ENCODE measurements around the gene ZCCHC7.

ZCCHC7 gene

DNA sequence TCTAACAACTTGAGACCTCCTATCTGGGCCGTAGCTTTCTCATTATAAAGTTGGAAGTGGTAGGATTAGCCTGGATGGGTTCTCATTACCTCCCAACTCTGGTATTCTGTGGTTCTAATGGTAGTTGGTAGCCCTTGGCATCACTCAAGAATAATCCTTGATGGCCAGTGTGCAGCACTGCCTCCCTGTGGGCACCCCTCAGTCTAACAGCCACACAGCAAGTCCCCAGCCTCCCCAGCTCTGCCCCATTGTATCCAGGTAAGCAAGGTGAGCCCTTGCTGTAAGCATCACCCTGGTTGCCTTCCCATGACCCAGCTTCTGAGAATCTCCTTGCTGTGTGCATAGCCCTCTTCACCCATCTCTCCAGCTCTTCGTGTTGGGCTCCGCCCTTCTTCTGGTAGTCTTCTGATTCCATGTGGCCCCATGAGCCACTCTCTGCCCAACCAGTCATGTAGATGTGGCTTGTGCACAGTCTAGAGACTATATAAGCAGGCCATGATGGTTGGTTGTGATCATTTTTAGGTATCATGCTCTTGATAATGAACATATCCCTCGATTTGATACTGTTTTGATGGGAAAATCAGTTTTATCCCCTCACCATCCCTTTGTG, 244.5 kb downstream of the ZCCHC7 start:
- H3K9me3 ChIP-seq = no peaks in the 10 kb centered on the region
- no peak overlapping the region for H3K4me3 ChIP-seq (ENCODE audit: low read depth in 1 of 2, low read length in 1 of 2)
- H3K27ac ChIP-seq = no peak overlapping the region
- peaks cover 3 to 12% of the 10 kb centered on the region in 2 experiments for H3K4me1 ChIP-seq (ENCODE audit: control insufficient read depth in 1 of 2, insufficient read depth in 1 of 2, low read depth in 1 of 2, low read length in 1 of 2)
- no peaks in the 10 kb centered on the region for H3K36me3 ChIP-seq
- H3K27me3 ChIP-seq = no peaks in the 10 kb centered on the region
- TF ChIP-seq, protein P1, sequence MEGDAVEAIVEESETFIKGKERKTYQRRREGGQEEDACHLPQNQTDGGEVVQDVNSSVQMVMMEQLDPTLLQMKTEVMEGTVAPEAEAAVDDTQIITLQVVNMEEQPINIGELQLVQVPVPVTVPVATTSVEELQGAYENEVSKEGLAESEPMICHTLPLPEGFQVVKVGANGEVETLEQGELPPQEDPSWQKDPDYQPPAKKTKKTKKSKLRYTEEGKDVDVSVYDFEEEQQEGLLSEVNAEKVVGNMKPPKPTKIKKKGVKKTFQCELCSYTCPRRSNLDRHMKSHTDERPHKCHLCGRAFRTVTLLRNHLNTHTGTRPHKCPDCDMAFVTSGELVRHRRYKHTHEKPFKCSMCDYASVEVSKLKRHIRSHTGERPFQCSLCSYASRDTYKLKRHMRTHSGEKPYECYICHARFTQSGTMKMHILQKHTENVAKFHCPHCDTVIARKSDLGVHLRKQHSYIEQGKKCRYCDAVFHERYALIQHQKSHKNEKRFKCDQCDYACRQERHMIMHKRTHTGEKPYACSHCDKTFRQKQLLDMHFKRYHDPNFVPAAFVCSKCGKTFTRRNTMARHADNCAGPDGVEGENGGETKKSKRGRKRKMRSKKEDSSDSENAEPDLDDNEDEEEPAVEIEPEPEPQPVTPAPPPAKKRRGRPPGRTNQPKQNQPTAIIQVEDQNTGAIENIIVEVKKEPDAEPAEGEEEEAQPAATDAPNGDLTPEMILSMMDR (IDR thresholded peaks at IDR 0.05) = no peak

DNA sequence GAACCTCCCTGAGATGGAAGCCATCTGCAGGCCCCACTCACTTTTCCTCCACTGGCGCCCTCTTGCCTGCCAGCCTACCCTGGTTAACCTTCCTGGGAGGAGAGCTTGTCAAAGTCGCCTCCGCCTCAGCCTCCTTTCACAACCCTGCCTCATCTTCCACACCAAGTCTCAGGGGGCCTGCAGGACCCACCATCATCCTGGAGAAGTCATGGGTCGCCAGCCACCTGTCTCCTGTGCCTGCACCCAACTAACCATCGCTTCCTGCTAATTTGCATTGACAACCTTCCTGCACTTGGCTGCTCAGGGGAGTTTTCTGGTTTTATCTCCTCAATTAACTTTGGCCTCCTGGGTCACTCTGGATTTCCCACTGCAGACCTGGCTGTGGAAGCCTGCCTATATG, 249.3 kb downstream of the ZCCHC7 start:
- TF ChIP-seq, protein P1 (IDR thresholded peaks at IDR 0.05) = no peak
- Histone ChIP-seq H3K27ac (no peak overlapping the region), H3K9me3 (no peaks in the 10 kb centered on the region), H3K27me3 (no peaks in the 10 kb centered on the region), H3K4me1 (ENCODE audit: control insufficient read depth in 1 of 2, insufficient read depth in 1 of 2, low read depth in 1 of 2, low read length in 1 of 2) (peaks cover 27 to 35% of the 10 kb centered on the region in 2 experiments), H3K36me3 (no peaks in the 10 kb centered on the region), H3K4me3 (ENCODE audit: low read depth in 1 of 2, low read length in 1 of 2) (no peak overlapping the region)

DNA sequence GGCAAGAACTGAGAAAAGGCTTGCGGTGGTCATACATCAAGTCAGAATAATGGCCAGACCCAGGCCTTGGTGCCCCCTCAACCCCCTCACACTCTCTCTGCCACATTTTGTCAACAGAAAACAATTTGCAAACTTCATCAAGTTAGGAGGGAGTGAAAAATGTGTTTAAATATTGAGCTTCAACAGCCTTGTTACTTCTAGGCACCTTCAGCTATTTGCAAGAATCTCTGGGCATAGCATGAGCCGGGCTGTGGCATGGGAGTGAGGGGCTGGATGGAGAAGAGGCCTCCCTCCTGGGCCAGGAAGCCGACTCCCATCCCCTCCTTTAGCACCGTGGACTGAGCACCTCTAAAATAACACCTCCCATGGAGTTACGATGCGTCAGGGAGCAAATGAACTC, 249.9 kb downstream of the ZCCHC7 start:
- TF ChIP-seq, protein P1 (IDR thresholded peaks at IDR 0.05) = no peak

DNA sequence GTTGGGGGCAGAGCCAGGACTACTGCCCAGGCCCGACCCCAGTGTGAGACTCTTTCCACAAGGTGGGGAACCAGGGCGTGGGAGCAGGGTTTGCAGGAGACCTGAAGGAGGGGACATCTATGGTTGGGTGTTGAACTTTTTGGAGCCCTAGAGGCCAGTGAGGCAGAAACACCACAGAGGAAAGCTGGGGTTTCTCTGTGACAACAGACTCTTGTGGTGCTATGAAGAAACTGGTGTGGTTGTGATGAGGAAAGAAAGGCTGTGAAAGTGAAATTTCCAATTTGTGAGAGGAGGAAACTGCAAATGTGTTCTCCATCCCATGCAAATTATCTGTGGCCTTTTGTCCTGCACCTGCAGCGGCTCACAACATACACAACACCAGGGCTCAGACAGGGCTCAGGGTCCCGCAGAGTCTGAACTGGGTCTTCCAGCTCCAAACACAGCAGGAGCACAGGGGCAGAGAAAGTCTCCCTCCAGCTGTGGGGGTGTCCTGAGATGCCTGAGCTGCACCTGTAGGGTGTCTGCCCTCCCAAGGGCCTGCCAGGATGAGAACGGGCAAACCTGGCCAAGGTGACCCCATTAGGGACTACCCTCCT, 250.7 kb downstream of the ZCCHC7 start:
- Histone ChIP-seq H3K4me3 (ENCODE audit: low read depth in 1 of 2, low read length in 1 of 2) (no peak overlapping the region), H3K36me3 (no peaks in the 10 kb centered on the region)

More for the DNA sequence above, 249.9 kb downstream of the ZCCHC7 start:
- Histone ChIP-seq H3K4me3 (ENCODE audit: low read depth in 1 of 2, low read length in 1 of 2) (no peak overlapping the region), H3K36me3 (no peaks in the 10 kb centered on the region), H3K27me3 (no peaks in the 10 kb centered on the region), H3K27ac (no peak overlapping the region), H3K9me3 (no peaks in the 10 kb centered on the region), H3K4me1 (ENCODE audit: control insufficient read depth in 1 of 2, insufficient read depth in 1 of 2, low read depth in 1 of 2, low read length in 1 of 2) (peaks cover 27 to 35% of the 10 kb centered on the region in 2 experiments)

DNA sequence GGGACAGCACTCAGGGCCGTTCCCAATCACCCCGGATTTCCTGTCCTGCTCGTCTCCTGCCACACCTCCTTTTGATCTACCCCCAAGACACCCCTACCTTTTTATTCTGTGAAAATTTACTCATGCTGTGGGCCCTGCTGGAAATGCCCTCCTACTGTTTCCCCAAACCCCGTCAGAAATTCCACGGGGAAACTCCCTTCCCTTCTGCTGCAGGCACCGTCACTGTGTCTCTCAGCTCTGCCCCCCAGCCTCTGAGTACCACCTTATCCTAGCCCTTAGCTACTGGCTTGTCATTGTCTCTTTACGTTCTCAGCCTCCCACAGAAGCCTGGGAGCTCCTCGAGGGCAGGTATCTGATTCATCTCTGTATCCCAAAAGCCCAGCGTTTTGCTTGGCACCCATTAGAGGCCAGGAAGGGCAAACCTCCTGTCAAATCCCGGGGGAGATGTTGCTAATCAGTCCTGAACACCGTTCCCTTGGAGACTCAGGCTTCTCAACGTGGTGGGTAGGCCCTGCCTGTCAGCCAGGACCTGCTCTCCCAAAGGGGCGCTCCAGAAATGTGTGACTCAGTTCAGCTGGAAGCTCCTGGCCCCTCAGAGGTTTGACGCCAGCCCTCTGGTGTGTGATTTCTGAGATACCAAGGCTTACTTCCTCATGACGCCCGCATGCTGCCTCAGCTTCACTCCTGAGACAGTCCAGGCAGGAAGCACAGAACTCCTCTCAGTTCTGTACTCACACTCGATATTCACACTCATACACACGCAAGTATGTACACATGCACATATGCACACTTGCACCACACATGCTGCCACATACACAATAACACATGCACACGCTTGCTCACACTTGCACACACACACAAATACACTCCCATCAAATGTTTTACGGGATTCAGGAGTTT, 251.4 kb downstream of the ZCCHC7 start:
- peaks cover 27 to 35% of the 10 kb centered on the region in 2 experiments for H3K4me1 ChIP-seq (ENCODE audit: control insufficient read depth in 1 of 2, insufficient read depth in 1 of 2, low read depth in 1 of 2, low read length in 1 of 2)
- H3K4me3 ChIP-seq (ENCODE audit: low read depth in 1 of 2, low read length in 1 of 2) = no peak overlapping the region
- H3K9me3 ChIP-seq = no peaks in the 10 kb centered on the region
- H3K36me3 ChIP-seq = no peaks in the 10 kb centered on the region
- H3K27ac ChIP-seq = peak overlapping the region; percentile 64
- peaks cover 7% of the 10 kb centered on the region for H3K27me3 ChIP-seq
- TF ChIP-seq, protein P1 (IDR thresholded peaks at IDR 0.05) = no peak

More for the DNA sequence above, 250.7 kb downstream of the ZCCHC7 start:
- no peaks in the 10 kb centered on the region for H3K9me3 ChIP-seq
- peaks cover 27 to 35% of the 10 kb centered on the region in 2 experiments for H3K4me1 ChIP-seq (ENCODE audit: control insufficient read depth in 1 of 2, insufficient read depth in 1 of 2, low read depth in 1 of 2, low read length in 1 of 2)
- H3K27me3 ChIP-seq = no peaks in the 10 kb centered on the region
- TF ChIP-seq, protein P1 (IDR thresholded peaks at IDR 0.05) = no peak
- peak overlapping the region; percentile 64 for H3K27ac ChIP-seq

Measured in neutrophil (primary cell).